CD4-positive, alpha-beta memory T cell (primary cell): ENCODE data around the gene TSEN54. TPM values are rescaled to one million over a fixed set of nuclear protein-coding genes. Genes with fewer than 3 reads are reported as not detected.

Experiments used
- CTCF ChIA-PET: fragments of 350-600 bp; sonication (Branson Sonifier 250); formaldehyde crosslinking; loops from one replicate; lab custom pipeline; 2021; ENCODE audit warnings: inconsistent platforms; ENCODE audit not compliant: partially characterized antibody; lab: Charles Lee
- POLR2A ChIA-PET: fragments of 350-600 bp; sonication (Branson Sonifier 250); formaldehyde crosslinking; loops from one replicate; lab custom pipeline; 2021; ENCODE audit not compliant: partially characterized antibody; lab: Charles Lee
- DNase-seq, 5 donors: peaks; one replicate each; pipeline versions ENCODE4 v3.0.0 to v3.0.0-alpha.2; 2020 to 2022; ENCODE audit warnings: mixed read lengths in 1 of 5
- H3K27ac ChIP-seq: one replicate; pipeline ENCODE4 v1.7.0; 2013; ENCODE audit warnings: low read depth, low read length
- H3K27me3 ChIP-seq: 2 replicates; pipeline ENCODE4 v1.7.0; 2013; ENCODE audit warnings: mild to moderate bottlenecking, low read length, moderate library complexity; ENCODE audit not compliant: insufficient read depth
- H3K36me3 ChIP-seq: 2 replicates; pipeline ENCODE4 v1.7.0; 2013; ENCODE audit warnings: mild to moderate bottlenecking, low read length, moderate library complexity; ENCODE audit not compliant: insufficient read depth
- H3K4me1 ChIP-seq: 2 replicates; pipeline ENCODE4 v1.7.0; 2013; ENCODE audit warnings: mild to moderate bottlenecking, low read length, moderate library complexity; ENCODE audit not compliant: insufficient read depth
- H3K4me3 ChIP-seq, 2 donors: one replicate each; pipeline ENCODE4 v1.7.0; 2013; ENCODE audit warnings: low read length in 2 of 2, mild to moderate bottlenecking in 1 of 2
- H3K9me3 ChIP-seq, 2 donors: one replicate each; pipeline ENCODE4 v1.7.0; 2013; ENCODE audit warnings: low read length in 2 of 2, control low read depth in 1 of 2; ENCODE audit not compliant: control insufficient read depth in 1 of 2
- H3K27ac Mint-ChIP-seq, 7 donors: one replicate each; pipeline ENCODE4 v1.8.0; 2020 to 2021; ENCODE audit warnings: mixed read lengths in 7 of 7, mild to moderate bottlenecking in 6 of 7, inconsistent platforms in 3 of 7, moderate library complexity in 3 of 7
- H3K27me3 Mint-ChIP-seq, 2 donors: one replicate each; pipeline ENCODE4 v1.8.0; 2020 to 2021; ENCODE audit warnings: mixed read lengths in 2 of 2
- H3K36me3 Mint-ChIP-seq, 2 donors: one replicate each; pipeline ENCODE4 v1.8.0; 2020 to 2021; ENCODE audit warnings: mixed read lengths in 2 of 2, inconsistent platforms in 1 of 2, mild to moderate bottlenecking in 1 of 2
- H3K4me1 Mint-ChIP-seq, 4 donors: one replicate each; pipeline ENCODE4 v1.8.0; 2020 to 2021; ENCODE audit warnings: mixed read lengths in 4 of 4, mild to moderate bottlenecking in 1 of 4
- H3K4me3 Mint-ChIP-seq, 8 donors: one replicate each; pipeline ENCODE4 v1.8.0; 2020 to 2021; ENCODE audit warnings: mixed read lengths in 8 of 8, mild to moderate bottlenecking in 7 of 8, moderate library complexity in 6 of 8, inconsistent platforms in 3 of 8
- H3K9me3 Mint-ChIP-seq, 8 donors: one replicate each; pipeline ENCODE4 v1.8.0; 2020 to 2021; ENCODE audit warnings: mixed read lengths in 8 of 8, mild to moderate bottlenecking in 5 of 8, inconsistent platforms in 3 of 8, moderate library complexity in 1 of 8
- intact Hi-C: fragments of 100-400 bp; cut with micrococcal nuclease; formaldehyde crosslinking; loops from one replicate; pipeline ENCODE4 v1.15.1; 2023
- polyA plus RNA-seq, 2 donors: library from polyadenylated mRNA; unstranded; fragments of 300-500 nt; fragmentation: Illumina TruSeq; gene quantifications; one replicate each; pipeline ENCODE4 v1.2.3, GENCODE V29; 2021
- total RNA-seq, 2 experiments: library from RNA; stranded (reverse); gene quantifications; one replicate each; pipeline ENCODE4 v1.2.3, GENCODE V29; 2021

The TSEN54 gene
- total and polyA plus RNA-seq, 4 experiments from 2014 or later: 45.7 to 110 (median 64.8) TPM

DNA sequence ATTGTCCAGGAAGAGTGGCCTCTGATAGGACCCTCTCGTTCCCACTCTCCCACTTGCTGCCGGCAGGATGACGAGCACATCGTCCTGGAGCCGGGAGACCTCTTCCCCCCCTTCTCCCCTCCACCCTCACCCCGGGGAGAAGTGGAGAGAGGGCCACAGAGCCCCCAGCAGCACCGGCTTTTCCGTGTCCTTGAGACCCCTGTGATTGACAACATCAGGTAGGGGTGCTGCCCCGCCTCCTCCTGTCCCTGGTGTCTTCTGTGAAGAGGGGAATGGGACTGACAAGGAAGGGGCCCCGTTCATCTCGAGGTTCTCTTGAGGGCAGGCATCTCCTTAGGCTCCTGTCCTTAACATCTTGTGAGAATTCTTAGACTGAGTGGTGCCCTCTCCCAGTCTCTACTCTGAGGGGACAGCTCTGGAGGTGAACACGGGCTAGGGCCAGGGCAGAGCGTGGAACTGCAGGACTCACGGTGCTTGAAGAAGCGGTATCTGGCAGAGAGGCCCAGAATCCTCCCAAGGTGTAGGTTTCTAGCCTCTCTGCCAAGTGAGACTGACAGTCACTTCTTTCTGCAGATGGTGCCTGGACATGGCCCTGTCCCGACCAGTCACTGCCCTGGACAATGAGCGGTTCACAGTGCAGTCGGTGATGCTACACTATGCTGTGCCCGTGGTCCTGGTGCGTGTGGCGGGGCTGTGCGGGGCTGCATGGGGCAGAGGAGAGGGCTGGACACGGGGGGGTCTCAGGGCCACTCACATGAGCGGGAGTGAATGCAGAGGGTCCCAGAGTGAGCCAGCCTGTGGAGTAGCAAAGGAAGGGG lies 27.4 kb upstream of the TSEN54 start:
- intact Hi-C loops: no loop called here
- DNase-seq: no peak
- Mint-ChIP-seq H3K36me3 (peaks cover 15 to 27% of the 10 kb centered on the region in 2 donors), H3K4me1 (peaks cover 14 to 30% (median 21%) of the 10 kb centered on the region in 4 donors), H3K27me3 (no peaks in the 10 kb centered on the region), H3K4me3 (no peak overlapping the region), H3K27ac (peak overlapping the region in 3 of 7 donors; percentile 29 to 46 (median 30)), H3K9me3 (no peaks in the 10 kb centered on the region)
- H3K36me3 ChIP-seq: peaks cover 13% of the 10 kb centered on the region
- ChIA-PET POLR2A (no interaction called here), CTCF (interaction anchor here (0.8 to 2.9 kb wide), 3 partner anchors 33 to 62 kb away, joined by 3 to 17 read pairs (median 4); partner anchors contain the start of gene TMEM94)
- peaks cover 21% of the 10 kb centered on the region for H3K4me1 ChIP-seq
- H3K4me3 ChIP-seq: no peak overlapping the region
- no peaks in the 10 kb centered on the region for H3K27me3 ChIP-seq
- no peak overlapping the region for H3K27ac ChIP-seq
- H3K9me3 ChIP-seq: no peaks in the 10 kb centered on the region

- H3K27ac Mint-ChIP-seq: peak overlapping the region in 4 of 7 donors; percentile 29 to 69 (median 48)
- intact Hi-C loops: no loop called here
- H3K27ac ChIP-seq: no peak overlapping the region
- H3K4me3 Mint-ChIP-seq: peak overlapping the region in 1 of 8 donors; percentile 25
- H3K27me3 ChIP-seq: no peaks in the 10 kb centered on the region
- peaks cover 18 to 29% of the 10 kb centered on the region in 2 donors for H3K36me3 Mint-ChIP-seq
- DNase-seq: no peak
- POLR2A ChIA-PET: no interaction called here
- H3K4me1 ChIP-seq: peaks cover 21% of the 10 kb centered on the region
- CTCF ChIA-PET: interaction anchor here (0.8 kb wide), 1 partner anchor 39 kb away, joined by 3 read pairs; no protein-coding TSS in a partner anchor
- H3K9me3 ChIP-seq: no peaks in the 10 kb centered on the region
- no peaks in the 10 kb centered on the region for H3K27me3 Mint-ChIP-seq
- peaks cover 19% of the 10 kb centered on the region for H3K36me3 ChIP-seq
- H3K9me3 Mint-ChIP-seq: no peaks in the 10 kb centered on the region
- H3K4me3 ChIP-seq: no peak overlapping the region
- H3K4me1 Mint-ChIP-seq: peaks cover 14 to 30% (median 21%) of the 10 kb centered on the region in 4 donors
Measured at GRCh38 chr17:75489511-75489955, 26.8 kb upstream of the TSEN54 start.

GRCh38 chr17:75490173-75490743 lies 26.1 kb upstream of the TSEN54 start:
- Histone ChIP-seq H3K9me3 (no peaks in the 10 kb centered on the region), H3K36me3 (peaks cover 20% of the 10 kb centered on the region), H3K4me1 (peaks cover 21% of the 10 kb centered on the region), H3K27ac (no peak overlapping the region), H3K27me3 (no peaks in the 10 kb centered on the region), H3K4me3 (no peak overlapping the region)
- intact Hi-C loops: no loop called here
- POLR2A ChIA-PET: no interaction called here
- Mint-ChIP-seq H3K4me3 (no peak overlapping the region), H3K36me3 (peaks cover 15 to 30% of the 10 kb centered on the region in 2 donors), H3K4me1 (peaks cover 13 to 30% (median 21%) of the 10 kb centered on the region in 4 donors), H3K27me3 (no peaks in the 10 kb centered on the region), H3K9me3 (no peaks in the 10 kb centered on the region), H3K27ac (no peak overlapping the region)
- no peak for DNase-seq
- CTCF ChIA-PET: interaction anchor here (0.6 to 0.8 kb wide), 2 partner anchors 40 to 42 kb away, joined by 3 read pairs; no protein-coding TSS in a partner anchor

DNA sequence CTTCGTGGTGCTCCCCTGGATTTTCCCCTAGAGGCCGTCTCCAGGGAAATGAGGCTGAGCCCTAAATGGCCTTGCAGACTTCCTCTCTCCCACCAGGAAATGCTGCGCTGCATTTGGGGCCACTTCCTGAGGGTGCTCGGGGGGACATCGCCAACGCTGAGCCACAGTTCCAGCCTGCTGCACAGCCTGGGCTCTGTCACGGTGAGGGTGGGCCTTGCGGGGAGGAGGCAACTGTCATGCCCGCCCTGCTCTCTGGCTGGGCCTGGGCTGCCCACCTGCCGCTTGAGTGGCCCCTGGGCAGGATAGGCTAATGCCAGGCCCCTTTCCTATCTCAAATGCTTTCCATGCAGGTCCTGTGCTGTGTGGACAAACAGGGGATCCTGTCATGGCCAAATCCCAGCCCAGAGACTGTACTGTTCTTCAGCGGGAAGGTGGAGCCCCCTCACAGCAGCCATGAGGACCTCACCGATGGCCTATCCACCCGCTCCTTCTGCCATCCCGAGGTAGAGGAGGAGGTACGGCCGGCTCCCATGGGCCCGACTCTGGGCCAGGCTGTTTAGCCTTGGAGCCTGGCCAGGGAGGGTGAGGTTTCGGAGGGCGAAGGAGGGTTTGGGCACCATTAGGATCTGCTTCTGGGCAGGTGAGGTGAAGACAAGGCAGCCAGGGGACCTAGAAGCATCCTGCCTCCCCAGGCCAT lies 25.2 kb upstream of the TSEN54 start:
- Histone ChIP-seq H3K9me3 (no peaks in the 10 kb centered on the region), H3K27ac (no peak overlapping the region), H3K4me3 (no peak overlapping the region), H3K4me1 (peaks cover 21% of the 10 kb centered on the region), H3K27me3 (no peaks in the 10 kb centered on the region), H3K36me3 (peaks cover 20% of the 10 kb centered on the region)
- Mint-ChIP-seq H3K36me3 (peaks cover 19 to 34% of the 10 kb centered on the region in 2 donors), H3K9me3 (no peaks in the 10 kb centered on the region), H3K27me3 (no peaks in the 10 kb centered on the region), H3K27ac (no peak overlapping the region), H3K4me1 (peaks cover 13 to 28% (median 20%) of the 10 kb centered on the region in 4 donors), H3K4me3 (no peak overlapping the region)
- DNase-seq: no peak
- POLR2A ChIA-PET: no interaction called here
- CTCF ChIA-PET: interaction anchor here (0.6 kb wide), 1 partner anchor 41 kb away, joined by 3 read pairs; no protein-coding TSS in a partner anchor
- intact Hi-C loops: no loop called here

- DNase-seq: no peak
- Histone ChIP-seq H3K27me3 (no peaks in the 10 kb centered on the region), H3K36me3 (peaks cover 25% of the 10 kb centered on the region), H3K9me3 (no peaks in the 10 kb centered on the region), H3K4me1 (peaks cover 17% of the 10 kb centered on the region), H3K4me3 (no peak overlapping the region), H3K27ac (no peak overlapping the region)
- Mint-ChIP-seq H3K4me3 (no peak overlapping the region), H3K36me3 (peaks cover 19 to 32% of the 10 kb centered on the region in 2 donors), H3K27ac (no peak overlapping the region), H3K4me1 (peaks cover 11 to 22% (median 14%) of the 10 kb centered on the region in 4 donors), H3K9me3 (no peaks in the 10 kb centered on the region), H3K27me3 (no peaks in the 10 kb centered on the region)
- POLR2A ChIA-PET: no interaction called here
- intact Hi-C loops: no loop called here
- CTCF ChIA-PET: no interaction called here
Measured at GRCh38 chr17:75491680-75492079, 24.6 kb upstream of the TSEN54 start.

DNA sequence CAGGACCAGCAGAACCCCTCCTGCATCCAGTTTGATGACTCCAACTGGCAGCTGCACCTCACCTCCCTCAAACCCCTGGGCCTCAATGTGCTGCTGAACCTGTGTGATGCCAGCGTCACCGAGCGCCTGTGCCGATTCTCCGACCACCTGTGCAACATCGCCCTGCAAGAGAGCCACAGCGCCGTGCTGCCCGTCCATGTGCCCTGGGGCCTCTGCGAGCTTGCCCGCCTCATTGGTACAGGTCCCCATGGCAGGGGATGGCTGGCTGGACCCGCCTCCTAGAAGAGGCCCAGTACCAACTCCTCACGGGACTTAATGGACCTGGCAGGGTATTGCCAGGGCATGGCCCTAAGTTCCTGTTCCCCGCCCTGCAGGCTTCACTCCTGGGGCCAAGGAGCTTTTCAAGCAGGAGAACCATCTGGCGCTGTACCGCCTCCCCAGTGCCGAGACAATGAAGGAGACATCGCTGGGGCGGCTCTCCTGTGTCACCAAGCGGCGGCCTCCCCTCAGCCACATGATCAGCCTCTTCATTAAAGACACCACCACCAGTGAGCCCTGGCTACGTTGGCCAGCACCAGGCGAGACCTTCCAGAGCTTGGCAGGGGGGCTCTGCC lies 23.7 kb upstream of the TSEN54 start:
- CTCF ChIA-PET: no interaction called here
- peaks cover 28% of the 10 kb centered on the region for H3K36me3 ChIP-seq
- H3K27ac Mint-ChIP-seq: no peak overlapping the region

More for the DNA sequence above, 23.7 kb upstream of the TSEN54 start:
- Histone ChIP-seq H3K4me1 (peaks cover 7% of the 10 kb centered on the region), H3K27me3 (no peaks in the 10 kb centered on the region), H3K9me3 (no peaks in the 10 kb centered on the region), H3K4me3 (no peak overlapping the region), H3K27ac (no peak overlapping the region)
- Mint-ChIP-seq H3K9me3 (no peaks in the 10 kb centered on the region), H3K36me3 (peaks cover 15 to 32% of the 10 kb centered on the region in 2 donors), H3K4me1 (peaks cover 2 to 12% (median 5%) of the 10 kb centered on the region in 4 donors), H3K27me3 (no peaks in the 10 kb centered on the region), H3K4me3 (no peak overlapping the region)
- DNase-seq: no peak
- intact Hi-C loops: no loop called here
- POLR2A ChIA-PET: interaction anchor here (0.5 kb wide), 1 partner anchor 52 kb away, joined by 3 read pairs; no protein-coding TSS in a partner anchor
